Smooth muscle cell of the brain vasculature (primary cell): Measurements from ENCODE around the gene VPS11.

Experiments
- DNase-seq: peaks from one replicate; pipeline ENCODE4 v3.0.0-alpha.2; 2012; ENCODE audit warnings: low read depth, low spot score

VPS11 gene

DNA sequence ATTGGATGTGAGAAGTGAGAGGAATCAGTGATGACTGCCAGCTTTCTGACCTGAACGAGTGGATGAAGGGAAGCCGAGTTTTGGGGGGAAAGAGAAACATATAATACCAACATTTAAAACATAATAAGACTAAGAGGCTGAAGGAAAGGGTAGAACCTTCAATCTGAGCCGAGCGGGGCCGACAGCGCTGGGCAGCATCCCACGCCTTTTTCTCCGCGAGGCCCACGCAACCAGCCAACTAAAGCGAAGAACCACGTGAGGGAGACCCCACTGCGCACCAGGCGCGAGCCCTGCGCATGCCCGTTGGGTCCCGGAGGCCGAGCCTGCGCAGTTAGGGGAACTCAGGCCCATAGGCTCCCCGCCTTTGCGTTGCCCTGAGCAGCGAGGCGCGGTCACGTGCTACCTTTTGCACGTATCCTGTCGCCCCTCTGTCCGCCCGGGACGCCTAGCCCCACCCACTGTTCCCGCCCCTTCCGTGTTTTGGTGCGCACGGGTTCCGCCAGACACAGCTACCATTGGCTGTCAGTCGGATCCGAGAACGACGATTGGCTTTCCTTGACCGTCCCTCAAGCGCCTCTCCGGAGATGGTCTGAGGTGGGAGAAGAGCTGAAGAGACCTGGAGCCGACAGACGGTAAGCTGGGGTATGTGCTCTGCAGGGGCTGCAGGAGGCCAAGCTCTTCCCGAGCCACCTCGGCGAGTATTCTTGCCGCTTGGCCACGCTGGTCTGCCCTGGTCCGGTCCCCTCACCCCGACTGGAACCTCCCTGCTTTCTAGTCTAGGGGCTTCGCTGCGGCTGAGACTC is 53.6 kb downstream of the VPS11 start, which contains the start of gene HINFP:
HINFP (plus strand) TSS at position 573 of the 803 bp plus-strand sequence. CDS start 5,365 bp downstream, outside the sequence.
- DNase-seq, result peak; percentile 98

DNA sequence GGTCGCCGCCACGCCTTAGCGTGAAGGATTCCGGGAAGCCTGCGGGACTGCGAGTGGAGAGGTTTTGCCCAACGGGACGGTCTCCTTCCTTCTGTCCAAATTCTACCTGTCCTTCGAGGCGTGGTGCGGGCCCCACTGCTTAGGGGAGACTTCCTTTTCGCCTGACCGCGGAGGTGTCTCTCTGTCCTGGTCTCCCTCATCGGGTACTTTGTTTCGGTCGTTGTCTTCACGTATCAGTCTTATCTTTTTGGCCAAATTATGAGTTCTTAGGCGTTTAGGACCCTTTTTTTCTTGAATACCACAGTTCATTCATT is 54.1 kb downstream of the VPS11 start:
- DNase-seq, result no peak

DNA sequence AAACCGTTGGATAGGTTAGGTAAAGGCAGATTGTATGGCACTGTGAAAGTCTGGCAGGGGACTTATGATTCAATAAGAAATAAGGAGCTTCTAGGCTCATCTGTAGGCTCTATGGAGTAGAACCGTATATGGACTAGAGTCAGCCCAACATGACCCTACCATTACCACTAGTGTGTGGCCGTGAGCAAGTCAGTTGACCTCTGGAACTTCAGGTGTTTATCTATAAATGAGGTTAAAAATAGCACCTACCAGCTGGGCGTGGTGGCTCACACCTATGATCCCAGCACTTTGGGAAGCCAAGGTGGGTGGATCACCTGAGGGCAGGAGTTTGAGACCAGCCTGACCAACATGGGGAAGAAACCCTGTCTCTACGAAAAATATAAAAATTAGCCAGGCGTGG is 58.2 kb downstream of the VPS11 start:
- no peak for DNase-seq

DNA sequence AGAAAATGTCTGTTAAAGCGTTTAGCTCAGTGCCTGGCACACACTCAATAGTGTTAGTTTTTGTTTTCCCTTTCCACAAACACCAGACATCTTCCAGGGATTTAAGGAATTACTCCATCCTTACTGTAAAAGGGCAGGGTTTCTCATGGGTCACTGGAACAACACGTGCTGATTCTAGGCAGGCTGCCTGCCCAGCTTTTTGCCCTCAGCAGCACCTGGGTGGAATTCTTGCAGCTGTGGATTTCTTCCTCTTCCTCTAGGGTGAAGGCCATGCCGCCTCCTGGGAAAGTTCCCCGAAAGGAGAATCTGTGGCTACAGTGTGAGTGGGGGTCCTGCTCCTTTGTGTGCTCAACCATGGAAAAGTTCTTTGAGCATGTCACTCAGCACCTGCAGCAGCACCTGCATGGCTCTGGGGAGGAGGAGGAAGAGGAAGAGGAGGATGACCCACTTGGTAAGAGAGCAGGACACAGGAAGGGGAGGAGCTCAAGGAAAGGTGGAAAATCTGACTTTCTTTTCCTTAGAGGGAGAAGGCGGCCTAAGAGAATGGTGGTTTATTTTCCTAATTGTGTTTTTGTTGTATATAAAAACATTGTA is 59.2 kb downstream of the VPS11 start:
- DNase-seq, result no peak

DNA sequence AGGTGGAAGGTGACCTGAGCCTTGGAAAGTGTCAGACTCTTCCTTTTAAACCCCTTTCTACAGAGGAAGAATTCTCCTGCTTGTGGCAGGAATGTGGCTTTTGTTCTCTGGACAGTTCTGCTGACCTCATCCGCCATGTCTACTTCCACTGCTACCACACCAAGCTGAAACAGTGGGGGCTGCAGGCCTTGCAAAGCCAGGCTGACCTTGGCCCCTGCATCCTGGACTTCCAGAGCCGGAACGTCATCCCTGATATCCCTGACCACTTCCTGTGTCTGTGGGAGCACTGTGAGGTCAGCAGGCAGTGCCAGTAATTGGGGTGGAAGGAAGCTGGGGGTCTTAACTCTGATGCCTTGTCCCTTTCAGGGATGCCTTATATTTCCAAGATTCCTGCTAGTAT is 63.0 kb downstream of the VPS11 start:
- no peak for DNase-seq
